IMR-90 (cell line): ENCODE data around the gene BRIP1. TPM values are rescaled to one million over a fixed set of nuclear protein-coding genes. Genes with fewer than 3 reads are reported as not detected.

Source experiments
- ATAC-seq: fragments of 200-7000 bp; cut with Tn5 transposase; 2 replicates; pipeline ENCODE4 v1.9.1; 2020; ENCODE audit warnings: low read depth, mild to moderate bottlenecking, moderate library complexity
- BruUV-seq: library from RNA; stranded (reverse); fragments of 400-500 nt; replicated peaks from 2 replicates; lab custom pipeline; 2021; lab: Mats Ljungman, UMichigan
- CTCF ChIA-PET: fragments of 300-600 bp; formaldehyde crosslinking; extraction: SDS; loops from one replicate; lab custom pipeline; 2021; ENCODE audit warnings: antibody characterized with exemption; lab: Yijun Ruan, JAX
- POLR2A ChIA-PET: fragments of 300-600 bp; sonication (Branson Sonifier 250); formaldehyde crosslinking; loops from one replicate; lab custom pipeline; 2022; ENCODE audit warnings: antibody characterized with exemption; ENCODE audit not compliant: unreplicated experiment; lab: Charles Lee
- DNase-seq: peaks from one replicate; pipeline ENCODE4 v3.0.0; 2013
- H2AFZ ChIP-seq: replicated peaks from 2 replicates; pipeline ENCODE3; 2013; ENCODE audit warnings: low read length, mild to moderate bottlenecking; ENCODE audit not compliant: poor library complexity
- H2AK5ac ChIP-seq: 2 replicates; pipeline ENCODE4 v1.6.1; 2013; ENCODE audit warnings: low read depth, low read length, inconsistent platforms
- H2AK9ac ChIP-seq: replicated peaks from 2 replicates; pipeline ENCODE3; 2013; ENCODE audit warnings: mild to moderate bottlenecking, low read depth, low read length, moderate library complexity; ENCODE audit not compliant: poor library complexity
- H2BK120ac ChIP-seq: 2 replicates; pipeline ENCODE4 v1.6.1; 2013; ENCODE audit warnings: low read depth, low read length, inconsistent platforms
- H2BK15ac ChIP-seq: 3 replicates; pipeline ENCODE4 v1.6.1; 2013; ENCODE audit warnings: low read depth, low read length, inconsistent platforms
- H2BK20ac ChIP-seq: 2 replicates; pipeline ENCODE4 v1.6.1; 2013; ENCODE audit warnings: low read depth, mild to moderate bottlenecking, inconsistent platforms, low read length, moderate library complexity
- H2BK5ac ChIP-seq: 2 replicates; pipeline ENCODE4 v1.6.1; 2013; ENCODE audit warnings: mild to moderate bottlenecking, low read depth, low read length, inconsistent platforms; ENCODE audit not compliant: poor library complexity, severe bottlenecking
- H3K14ac ChIP-seq: replicated peaks from 2 replicates; pipeline ENCODE4 v1.6.1; 2013; ENCODE audit warnings: low read depth, low read length, inconsistent platforms
- H3K18ac ChIP-seq: 2 replicates; pipeline ENCODE4 v1.6.1; 2013; ENCODE audit warnings: low read depth, low read length, control low read depth
- H3K23ac ChIP-seq: 2 replicates; pipeline ENCODE4 v1.6.1; 2013; ENCODE audit warnings: low read depth, low read length, inconsistent platforms
- H3K27ac ChIP-seq: 2 replicates; pipeline ENCODE4 v1.5.1; 2013; ENCODE audit warnings: mild to moderate bottlenecking, control low read depth, low read length; ENCODE audit not compliant: insufficient read depth
- H3K27me3 ChIP-seq: 2 replicates; pipeline ENCODE4 v1.6.1; 2013; ENCODE audit warnings: low read length; ENCODE audit not compliant: control insufficient read depth, insufficient read depth
- H3K36me3 ChIP-seq: 2 replicates; pipeline ENCODE4 v1.6.1; 2013; ENCODE audit warnings: low read length, mixed read lengths; ENCODE audit not compliant: control insufficient read depth, insufficient read depth
- H3K4ac ChIP-seq: 2 replicates; pipeline ENCODE4 v1.6.1; 2013; ENCODE audit warnings: low read depth, low read length, inconsistent platforms
- H3K4me1 ChIP-seq: 2 replicates; pipeline ENCODE4 v1.6.1; 2013; ENCODE audit warnings: low read length, mixed read lengths; ENCODE audit not compliant: control insufficient read depth, insufficient read depth
- H3K4me2 ChIP-seq: 2 replicates; pipeline ENCODE4 v1.6.1; 2013; ENCODE audit warnings: low read depth, mild to moderate bottlenecking, control low read depth, low read length, moderate library complexity
- H3K4me3 ChIP-seq: 2 replicates; pipeline ENCODE4 v1.5.1; 2013; ENCODE audit warnings: low read depth, mild to moderate bottlenecking, control low read depth, low read length, moderate library complexity; ENCODE audit not compliant: insufficient read depth
- H3K56ac ChIP-seq: 2 replicates; pipeline ENCODE4 v1.6.1; 2013; ENCODE audit warnings: low read length, inconsistent platforms; ENCODE audit not compliant: insufficient read depth; ENCODE audit errors: extremely low read depth
- H3K79me1 ChIP-seq, 2 experiments: 2 replicates each; pipeline ENCODE4 v1.6.1; 2013; ENCODE audit warnings: low read length in 2 of 2, inconsistent platforms in 1 of 2, low read depth in 1 of 2
- H3K9ac ChIP-seq: 2 replicates; pipeline ENCODE4 v1.6.1; 2013; ENCODE audit warnings: low read depth, low read length, control low read depth
- H3K9me1 ChIP-seq: 2 replicates; pipeline ENCODE4 v1.6.1; 2013; ENCODE audit warnings: low read length, inconsistent platforms; ENCODE audit not compliant: insufficient read depth
- H3K9me3 ChIP-seq: 2 replicates; pipeline ENCODE4 v1.6.1; 2013; ENCODE audit warnings: low read length; ENCODE audit not compliant: control insufficient read depth, insufficient read depth
- H4K20me1 ChIP-seq: 2 replicates; pipeline ENCODE4 v1.6.1; 2013; ENCODE audit warnings: low read length, inconsistent platforms; ENCODE audit not compliant: insufficient read depth
- H4K5ac ChIP-seq: 2 replicates; pipeline ENCODE4 v1.6.1; 2013; ENCODE audit warnings: mild to moderate bottlenecking, low read depth, low read length, control low read depth
- H4K8ac ChIP-seq, 2 experiments: 2 replicates each; pipeline ENCODE4 v1.6.1; 2013; ENCODE audit warnings: low read depth in 2 of 2, low read length in 2 of 2, control low read depth in 1 of 2, inconsistent platforms in 1 of 2
- H4K91ac ChIP-seq: 2 replicates; pipeline ENCODE4 v1.6.1; 2013; ENCODE audit warnings: low read depth, low read length, inconsistent platforms; ENCODE audit not compliant: insufficient read depth
- ELK1 ChIP-seq: fragments of 150-350 bp; IDR thresholded peaks from 2 replicates; pipeline ENCODE4 v1.6.1; 2016; ENCODE audit warnings: low read depth, mild to moderate bottlenecking, low read length, moderate library complexity, borderline replicate concordance
- RAD21 ChIP-seq: IDR thresholded peaks from 2 replicates; pipeline ENCODE4 v1.6.1; 2012; ENCODE audit warnings: low read length, improper control_type of control experiment
- RFX5 ChIP-seq: IDR thresholded peaks from 2 replicates; pipeline ENCODE4 v1.8.0; 2012; ENCODE audit warnings: low read depth, mild to moderate bottlenecking, low read length, moderate library complexity
- SMC3 ChIP-seq: fragments of 150-350 bp; IDR thresholded peaks from 2 replicates; pipeline ENCODE4 v1.6.1; 2016; ENCODE audit warnings: low read depth, mild to moderate bottlenecking, antibody characterized with exemption, low read length, moderate library complexity
- WGBS, 2 experiments: methylation state at CpG; one replicate each; pipeline versions ENCODE4 v1.1.5 to v1.1.7; 2013; ENCODE audit warnings: missing lambda C conversion rate in 2 of 2; ENCODE audit not compliant: insufficient read length in 1 of 2; ENCODE audit errors: extremely low coverage in 2 of 2; 5-methylcytosine and 5-hydroxymethylcytosine counted together
- dilution Hi-C: fragments of 300-500 bp; cut with HindIII; formaldehyde crosslinking; loops from one replicate; pipeline ENCODE4 v1.14.3; 2018; ENCODE audit warnings: low sequenced_read_pairs; ENCODE audit not compliant: unreplicated experiment
- in situ Hi-C: fragments of 300-500 bp; cut with MboI; formaldehyde crosslinking; loops from 3 replicates; pipeline ENCODE4 v1.14.3; 2019; ENCODE audit warnings: low sequenced_read_pairs, inconsistent platforms, mixed read lengths
- intact Hi-C: fragments of 100-400 bp; cut with micrococcal nuclease; formaldehyde crosslinking; loops from 2 replicates; pipeline ENCODE4 v1.10.0; 2022
- polyA plus RNA-seq, 3 experiments: library from polyadenylated mRNA; depleted of rRNA; stranded (reverse); fragments of >200 nt; gene quantifications; 2 replicates each; pipeline ENCODE4 v1.2.3, GENCODE V29; 2012; ENCODE audit warnings: low replicate concordance in 1 of 3
- total RNA-seq: library from RNA; depleted of rRNA; stranded (reverse); fragments of >200 nt; gene quantifications from 2 replicates; pipeline ENCODE4 v1.2.3, GENCODE V29; 2012

The BRIP1 gene
- total and polyA plus RNA-seq, 2 of the 4 experiments (the other 2 are of a cell fraction), result 6.1 to 19.7 TPM

- Histone ChIP-seq H3K14ac (no peak overlapping the region), H3K56ac (no peak overlapping the region), H3K4me1 (no peaks in the 10 kb centered on the region), H3K36me3 (peaks cover 2% of the 10 kb centered on the region; the same call in 1 of the 2 replicates), H4K20me1 (no peaks in the 10 kb centered on the region), H2BK120ac (no peak overlapping the region), H2BK15ac (no peak overlapping the region), H3K79me1 (peaks cover 0 to 4% of the 10 kb centered on the region in 2 experiments; a peak in 3 of 4 replicates), H3K4ac (no peak overlapping the region), H4K8ac (no peak overlapping the region), H2AK5ac (no peak overlapping the region), H4K91ac (no peak overlapping the region), H4K5ac (no peak overlapping the region), H2AK9ac (no peak overlapping the region), H3K9ac (no peak overlapping the region), H2BK5ac (no peak overlapping the region), H3K9me1 (no peaks in the 10 kb centered on the region), H3K27me3 (no peaks in the 10 kb centered on the region), H3K27ac (no peak overlapping the region), H3K4me2 (no peak overlapping the region), H3K18ac (no peak overlapping the region), H3K23ac (no peak overlapping the region), H2BK20ac (no peak overlapping the region), H2AFZ (no peak overlapping the region), H3K4me3 (no peak overlapping the region), H3K9me3 (peaks cover 3% of the 10 kb centered on the region; the same call in 1 of the 2 replicates)
- DNase-seq (no peak), ATAC-seq (no peak)
- no CpG with 5 or more reads among the region's 5 CpGs for WGBS, 2 experiments
- dilution Hi-C loops, result no loop called here
- TF ChIP-seq RAD21 (no peak), SMC3 (no peak), RFX5 (no peak), ELK1 (no peak)
- BruUV-seq, result no TSS peak
- ChIA-PET POLR2A (no interaction called here), CTCF (interaction anchor here (0.7 kb wide), 1 partner anchor 65 kb away, joined by 3 read pairs; no protein-coding TSS in a partner anchor)
- intact Hi-C loops, result no loop called here
- in situ Hi-C loops, result no loop called here
Observed at GRCh38 chr17:61733021-61733420, 130.3 kb downstream of the BRIP1 start.
